ENCODE measurements around the gene DISP3.

DISP3 gene

GRCh38 chr1:11516961-11517635 lies 38.1 kb downstream of the DISP3 start:
- DNase-seq (ENCODE audit: low read depth), result no peak
- TF ChIP-seq CTCF (IDR thresholded peaks at IDR 0.05; ENCODE audit: low read length, missing control alignments), result no peak
- no peak overlapping the region for H3K4me3 ChIP-seq (replicated peaks; ENCODE audit: low read depth, low read length)

GRCh38 chr1:11518016-11518701 lies 39.2 kb downstream of the DISP3 start:
- TF ChIP-seq CTCF (IDR thresholded peaks at IDR 0.05; ENCODE audit: low read length, missing control alignments), result no peak
- DNase-seq (ENCODE audit: low read depth), result no peak

GRCh38 chr1:11518791-11519628 lies 40.1 kb downstream of the DISP3 start:
- TF ChIP-seq CTCF (IDR thresholded peaks at IDR 0.05; ENCODE audit: low read length, missing control alignments), result no peak
- H3K4me3 ChIP-seq (replicated peaks; ENCODE audit: low read depth, low read length), result no peak overlapping the region
- no peak for DNase-seq (ENCODE audit: low read depth)

More at GRCh38 chr1:11518016-11518701, 39.2 kb downstream of the DISP3 start:
- H3K4me3 ChIP-seq (replicated peaks; ENCODE audit: low read depth, low read length), result no peak overlapping the region

GRCh38 chr1:11519629-11520031 lies 40.7 kb downstream of the DISP3 start:
- H3K4me3 ChIP-seq (replicated peaks; ENCODE audit: low read depth, low read length), result no peak overlapping the region
- DNase-seq (ENCODE audit: low read depth), result no peak
- TF ChIP-seq CTCF (IDR thresholded peaks at IDR 0.05; ENCODE audit: low read length, missing control alignments), result no peak

GRCh38 chr1:11520531-11521233 lies 41.7 kb downstream of the DISP3 start:
- TF ChIP-seq CTCF (IDR thresholded peaks at IDR 0.05; ENCODE audit: low read length, missing control alignments), result no peak
- no peak for DNase-seq (ENCODE audit: low read depth)
- H3K4me3 ChIP-seq (replicated peaks; ENCODE audit: low read depth, low read length), result no peak overlapping the region

GRCh38 chr1:11521582-11522399 lies 42.8 kb downstream of the DISP3 start:
- no peak for TF ChIP-seq CTCF (IDR thresholded peaks at IDR 0.05; ENCODE audit: low read length, missing control alignments)
- DNase-seq (ENCODE audit: low read depth), result no peak
- H3K4me3 ChIP-seq (replicated peaks; ENCODE audit: low read depth, low read length), result no peak overlapping the region
